NK-92 treated with Interleukin-12 subunit alpha and Interleukin-12 subunit beta, amount 100 ng/mL, for 24 hours (cell line): ENCODE data around the gene ANKAR.
A peak's percentile ranks its signal among the peaks of the same experiment; 100 is the strongest.
"Not testable (repeated sequence)": the region's sequence is repeated elsewhere in the genome, so short reads cannot be mapped to it uniquely, and the experiment has no call there.

Source experiments
- DNase-seq: peaks from one replicate; lab custom pipeline; 2025; lab: John Stamatoyannopoulos, UW

ANKAR gene

DNA sequence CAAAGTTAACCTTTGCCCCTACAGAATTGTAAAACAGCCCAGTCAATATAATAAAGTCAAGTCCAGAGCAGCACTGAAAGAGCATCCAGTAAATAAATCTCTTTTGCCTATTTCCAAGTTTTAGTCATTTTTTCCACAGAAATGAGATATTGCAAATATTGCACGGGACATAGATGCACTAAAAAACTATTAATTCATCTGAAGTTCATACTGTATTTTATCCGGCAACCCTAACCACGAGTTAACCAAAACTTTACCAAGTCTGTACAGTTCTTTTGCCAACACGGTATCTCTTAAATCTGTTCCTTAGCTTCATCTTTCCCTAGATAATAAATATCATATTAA, 13.7 kb upstream of the ANKAR start:
- DNase-seq, result no peak

DNA sequence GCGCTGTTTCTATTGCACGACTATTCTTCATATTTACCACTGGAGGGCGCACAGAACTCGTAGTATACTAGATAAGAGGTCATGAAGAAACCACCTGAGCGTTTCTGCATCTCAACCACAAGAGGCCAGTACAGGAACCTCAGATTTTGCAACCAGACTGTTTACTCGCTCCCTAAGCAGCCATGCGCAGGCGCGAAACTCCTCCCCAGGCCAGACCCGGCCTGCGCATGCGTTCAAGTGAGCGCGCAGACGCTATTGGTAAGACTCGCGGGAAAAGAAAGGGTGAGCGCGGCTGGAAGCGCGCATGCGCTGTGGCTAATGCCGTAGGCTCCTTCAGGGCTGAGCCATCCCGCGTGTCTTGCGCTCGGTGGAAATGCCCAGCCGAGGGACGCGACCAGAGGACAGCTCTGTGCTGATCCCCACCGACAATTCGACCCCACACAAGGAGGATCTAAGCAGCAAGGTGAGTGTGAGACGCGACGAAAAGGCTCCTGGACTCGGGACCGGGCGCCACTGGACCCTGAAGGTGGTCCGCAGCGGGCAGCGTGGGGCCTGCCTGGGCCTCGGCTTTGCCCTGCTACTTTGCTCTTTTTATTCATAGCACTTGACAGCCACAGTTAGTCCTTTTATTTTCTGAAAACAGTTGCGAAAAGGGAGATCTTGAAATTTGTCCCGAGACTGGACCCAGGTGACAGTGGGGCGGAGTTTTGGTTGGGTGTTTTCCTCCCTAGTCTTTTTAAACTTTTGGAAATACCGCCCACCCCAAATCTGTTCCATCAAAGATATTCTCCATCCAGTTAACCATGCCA, 13.1 kb upstream of the ANKAR start, which contains the start of gene ASNSD1:
ASNSD1 (plus strand) TSS at position 312 of the 809 bp plus-strand sequence. CDS start 4,674 bp downstream, outside the sequence.
- DNase-seq, result peak; percentile 97

DNA sequence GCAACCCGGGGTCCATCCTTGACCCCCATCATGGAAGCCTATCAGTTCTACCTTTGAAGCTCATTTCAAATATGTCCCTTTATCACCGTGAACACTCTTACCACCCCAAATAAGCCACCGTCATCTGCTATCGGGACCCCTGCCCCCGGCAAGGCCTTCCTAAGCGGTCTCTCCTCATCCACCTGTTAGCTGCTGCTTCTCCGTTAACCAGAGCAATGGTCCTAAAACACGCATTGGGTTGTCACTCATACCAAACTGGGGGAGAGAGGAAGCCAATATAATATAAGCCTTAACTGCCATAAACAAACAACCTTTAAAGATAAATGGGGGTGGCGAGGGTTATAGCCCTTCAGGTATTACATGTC, 12.5 kb upstream of the ANKAR start:
- no peak for DNase-seq

DNA sequence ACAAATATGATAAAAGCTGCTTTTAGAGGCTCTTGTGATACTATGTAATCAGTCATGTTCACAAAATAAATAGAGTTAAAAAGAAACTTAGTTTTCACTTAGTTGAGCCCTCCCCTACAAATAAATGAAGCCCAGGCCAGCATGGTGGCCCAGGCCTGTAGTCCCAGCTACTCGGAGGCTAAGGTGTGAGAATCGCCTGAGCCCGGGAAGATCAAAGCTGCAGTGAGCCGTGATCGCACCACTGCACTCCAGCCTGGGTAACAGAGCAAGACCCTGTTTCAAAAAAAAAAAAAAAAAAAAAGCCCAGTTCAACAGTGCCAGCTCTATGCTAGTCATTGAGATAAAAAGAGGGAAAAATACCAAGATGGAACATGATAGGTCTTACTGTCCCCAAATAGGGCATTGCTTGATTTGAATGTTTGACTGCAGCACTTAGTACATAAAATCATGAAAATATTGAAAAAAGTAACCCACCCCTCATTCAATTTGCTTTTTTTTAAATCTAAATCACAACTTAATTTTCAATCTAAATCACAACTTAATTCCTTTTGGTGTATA, 11.7 kb upstream of the ANKAR start:
- DNase-seq, result no peak

DNA sequence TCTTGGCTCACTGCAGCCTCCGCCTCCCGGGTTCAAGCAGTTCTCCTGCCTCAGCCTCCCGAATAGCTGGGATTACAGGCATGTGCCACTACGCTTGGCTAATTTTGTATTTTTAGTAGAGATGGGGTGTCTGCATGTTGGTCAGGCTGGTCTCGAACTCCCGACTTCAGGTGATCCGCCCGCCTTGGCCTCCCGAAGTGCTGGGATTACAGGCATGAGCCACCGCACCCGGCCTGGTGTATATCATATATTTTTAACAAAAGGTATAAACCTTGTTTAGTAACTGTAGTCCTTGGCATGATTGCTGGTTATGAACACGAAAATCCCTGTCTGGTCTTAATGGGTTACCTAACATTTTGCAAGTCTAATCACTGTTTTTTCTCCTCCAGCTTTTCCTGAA, 11.2 kb upstream of the ANKAR start:
- DNase-seq, result not testable (repeated sequence)

DNA sequence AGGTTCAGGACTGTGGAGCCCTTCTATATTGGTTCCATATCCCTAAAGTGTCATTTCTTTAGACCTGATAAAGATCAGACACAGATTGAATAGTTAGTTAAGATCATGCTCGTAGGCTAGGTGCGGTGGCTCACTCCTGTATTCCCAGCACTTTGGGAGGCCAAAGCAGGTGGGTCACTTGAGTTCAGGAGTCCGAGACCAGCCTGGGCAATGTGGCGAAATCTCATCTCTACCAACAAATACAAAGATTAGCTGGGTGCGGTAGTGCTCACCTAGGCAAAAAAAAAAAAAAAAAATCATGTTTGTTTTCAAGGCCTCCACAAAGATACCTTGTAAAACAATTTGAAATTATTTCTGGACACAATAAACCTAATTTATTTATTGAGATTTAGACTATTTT, 4.6 kb upstream of the ANKAR start:
- no peak for DNase-seq

DNA sequence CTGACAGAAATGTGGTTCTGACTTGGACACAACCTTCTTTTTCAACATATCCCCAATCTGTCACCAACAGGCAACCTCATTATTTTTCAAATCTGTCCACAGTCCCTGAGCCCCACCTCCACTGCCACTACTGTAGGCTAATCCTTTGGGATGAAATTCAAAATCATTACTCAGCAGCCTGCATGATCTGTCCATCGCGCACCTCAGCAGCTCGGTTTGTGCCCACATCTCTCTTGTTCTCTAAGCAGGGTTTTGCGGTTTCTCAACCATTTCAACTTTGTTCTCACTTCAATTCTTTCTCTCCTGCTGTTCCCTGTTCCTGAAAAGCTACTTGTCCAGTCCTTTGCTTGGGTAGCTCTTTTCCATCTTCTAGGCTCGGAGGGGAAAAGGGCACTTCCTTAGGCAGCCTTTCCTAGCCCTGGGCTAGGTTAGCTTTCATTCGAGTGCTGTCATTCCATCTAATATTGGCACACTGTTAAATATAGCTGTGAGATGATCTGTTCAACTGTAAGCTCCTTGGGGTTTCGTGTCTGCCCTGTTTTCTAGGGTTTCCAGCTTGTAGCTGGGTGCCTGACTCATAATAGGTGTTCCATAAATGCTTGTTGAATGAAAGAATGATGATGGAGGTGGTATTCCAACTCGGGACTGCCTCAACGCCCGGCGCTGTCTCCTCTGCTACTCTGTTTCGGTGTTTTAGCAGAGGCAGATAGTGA, 653 bp upstream of the ANKAR start:
- no peak for DNase-seq

DNA sequence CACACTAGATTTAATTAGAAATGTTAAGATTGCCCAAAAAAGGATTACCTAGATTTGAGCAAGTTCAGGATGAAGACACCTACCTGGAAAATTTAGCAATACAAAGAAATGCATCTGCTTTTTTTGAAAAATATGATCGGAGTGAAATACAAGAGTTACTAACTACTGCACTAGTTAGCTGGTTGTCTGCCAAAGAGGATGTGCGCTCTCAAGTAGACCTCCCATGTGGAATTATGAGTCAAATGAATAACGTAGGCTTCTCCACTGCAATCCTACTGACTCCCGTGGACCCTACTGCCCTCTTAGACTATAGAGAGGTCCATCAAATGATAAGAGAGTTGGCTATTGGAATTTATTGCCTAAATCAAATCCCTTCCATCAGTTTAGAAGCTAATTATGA, 2.0 kb downstream of the ANKAR start:
- DNase-seq, result no peak

DNA sequence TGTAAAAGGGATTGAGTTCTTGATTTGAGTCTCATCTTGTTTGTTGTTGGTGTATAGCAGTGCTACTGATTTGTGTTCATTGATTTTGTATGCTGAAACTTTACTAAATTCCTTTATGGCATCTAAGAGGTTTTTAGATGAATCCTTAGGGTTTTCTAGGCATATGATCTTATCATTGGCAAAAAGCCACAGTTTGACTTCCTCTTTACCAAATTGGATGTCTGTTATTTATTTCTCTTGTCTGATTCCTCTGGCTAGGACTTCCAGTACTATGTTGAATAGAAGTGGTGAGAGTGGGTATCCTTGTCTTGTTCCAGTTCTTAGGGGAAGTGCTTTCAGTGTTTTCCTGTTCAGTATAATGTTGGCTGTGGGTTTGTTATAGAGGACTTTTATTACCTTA, 4.8 kb downstream of the ANKAR start:
- DNase-seq, result no peak

DNA sequence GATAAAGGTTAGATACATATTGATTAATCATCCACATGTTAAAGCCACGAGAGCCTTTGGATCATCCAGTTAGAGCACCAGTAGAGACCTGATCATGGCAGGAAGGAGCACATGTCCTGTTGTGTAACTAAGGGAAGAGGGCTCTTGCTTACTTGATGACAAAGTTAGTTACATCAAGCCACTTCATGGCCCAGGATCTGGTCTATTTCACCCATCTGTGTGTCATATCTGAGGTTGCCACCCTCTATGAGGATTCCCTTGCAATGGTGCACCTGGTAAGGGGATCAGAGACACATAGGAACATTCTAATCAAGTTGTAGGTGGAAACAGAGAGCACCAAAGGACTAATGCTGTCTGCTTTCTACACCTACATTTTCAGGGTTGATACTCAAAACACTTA, 6.7 kb downstream of the ANKAR start:
- DNase-seq, result no peak

DNA sequence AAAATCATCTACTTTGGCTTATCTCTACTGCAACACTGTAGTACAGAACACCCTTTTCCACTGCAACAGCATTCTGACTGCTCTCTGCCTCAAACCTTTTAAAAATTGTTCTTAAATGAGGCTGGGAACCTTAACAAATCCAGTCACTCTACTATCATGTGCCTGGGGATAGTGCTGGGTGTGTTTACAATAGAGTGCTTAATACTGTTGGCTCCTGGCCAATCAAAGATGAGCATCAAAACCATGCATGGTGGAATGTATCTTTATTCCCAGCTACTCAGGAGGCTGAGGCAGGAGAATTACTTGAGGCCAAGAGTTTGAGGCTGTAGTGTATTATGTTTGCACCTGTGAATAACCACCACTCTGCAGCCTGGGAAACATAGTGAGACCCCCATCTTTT, 7.4 kb downstream of the ANKAR start:
- DNase-seq, result no peak

DNA sequence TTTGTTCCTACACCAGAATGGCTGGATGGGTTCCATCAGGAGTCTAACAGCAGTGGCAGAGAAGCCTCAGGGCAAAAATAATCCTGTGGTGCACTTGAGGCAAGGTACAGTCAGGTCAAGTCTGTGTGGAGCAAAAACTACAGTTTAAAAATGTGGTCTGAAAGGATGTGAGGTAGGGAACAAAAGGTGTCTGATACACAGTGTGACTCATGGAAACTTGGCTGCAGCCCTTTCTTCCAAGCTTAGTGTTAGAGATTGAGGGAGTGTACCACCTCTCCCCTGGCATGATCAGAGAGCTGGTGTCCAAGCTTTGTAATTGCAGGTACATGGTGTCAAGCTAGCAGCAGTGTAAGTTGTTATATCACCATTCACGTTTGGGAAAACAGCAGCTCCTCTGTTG, 8.9 kb downstream of the ANKAR start:
- no peak for DNase-seq

DNA sequence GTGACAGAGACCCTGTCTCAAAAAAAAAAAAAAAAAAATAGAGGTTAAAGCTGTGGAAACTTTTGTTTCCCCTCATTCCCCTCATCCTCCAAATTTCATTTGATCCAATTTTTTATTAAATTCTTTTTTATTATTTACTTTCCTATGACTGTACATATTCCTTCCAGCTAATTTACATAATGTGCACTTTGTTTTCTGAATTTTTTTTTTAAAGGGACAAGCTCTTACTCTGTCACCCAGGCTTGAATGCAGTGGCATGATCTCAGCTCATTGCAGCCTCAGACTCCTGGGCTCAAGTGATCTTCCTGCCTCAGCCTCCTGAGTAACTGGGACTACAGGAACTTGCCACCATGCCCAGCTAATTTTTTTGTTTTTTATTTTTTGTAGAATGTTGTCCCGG, 10.3 kb downstream of the ANKAR start:
- no peak for DNase-seq

DNA sequence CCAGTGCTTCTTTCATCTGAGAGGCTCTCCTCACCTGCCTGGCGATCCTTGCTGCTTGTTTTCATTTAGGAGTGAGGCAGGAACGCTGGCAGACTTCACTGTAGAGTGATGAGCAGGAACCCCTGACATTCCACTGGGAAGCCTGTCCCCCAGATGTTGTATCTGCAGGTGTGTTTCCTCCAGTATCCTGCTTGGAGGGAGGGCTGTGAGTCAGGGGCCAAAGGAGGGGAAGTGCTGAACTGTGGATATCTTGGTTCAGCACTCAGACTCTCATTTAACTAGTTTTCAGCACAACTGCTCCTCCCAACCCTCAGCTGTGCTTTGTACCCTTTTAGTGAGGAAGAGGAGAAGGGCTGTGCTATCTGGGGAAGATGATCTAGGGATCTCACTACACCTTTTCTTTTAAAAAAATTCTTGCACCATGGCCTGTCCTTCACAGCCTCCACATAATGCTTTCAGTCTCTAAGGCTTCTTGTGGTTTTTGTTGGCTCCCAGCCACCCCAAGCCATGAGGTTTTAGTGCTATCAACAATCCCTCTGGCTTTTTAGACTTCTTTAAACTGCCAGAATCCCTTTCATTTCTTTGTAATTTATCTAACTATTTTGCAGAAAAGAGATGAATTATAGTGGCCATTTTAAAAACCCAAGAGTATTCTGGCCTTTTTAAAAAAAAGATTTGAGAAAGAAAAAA, 11.2 kb downstream of the ANKAR start:
- DNase-seq, result no peak

DNA sequence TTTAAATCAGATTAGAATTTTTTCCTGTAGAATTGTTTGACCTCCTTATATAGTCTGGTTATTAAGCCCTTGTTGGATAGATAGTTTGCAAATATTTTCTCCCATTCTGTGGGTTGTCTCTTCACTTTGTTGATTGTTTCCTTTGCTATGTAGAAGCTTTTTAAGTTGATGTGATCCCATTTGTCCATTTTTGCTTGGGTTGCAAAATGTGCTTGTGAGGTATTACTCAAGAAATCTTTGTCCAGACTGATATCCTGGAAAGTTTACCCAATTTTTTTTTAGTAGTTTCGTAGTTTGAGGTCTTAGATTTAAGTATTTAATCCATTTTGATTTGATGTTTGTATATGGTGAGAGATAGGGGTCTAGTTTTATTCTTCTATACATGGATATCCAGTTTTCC, 13.3 kb downstream of the ANKAR start:
- not testable (repeated sequence) for DNase-seq

DNA sequence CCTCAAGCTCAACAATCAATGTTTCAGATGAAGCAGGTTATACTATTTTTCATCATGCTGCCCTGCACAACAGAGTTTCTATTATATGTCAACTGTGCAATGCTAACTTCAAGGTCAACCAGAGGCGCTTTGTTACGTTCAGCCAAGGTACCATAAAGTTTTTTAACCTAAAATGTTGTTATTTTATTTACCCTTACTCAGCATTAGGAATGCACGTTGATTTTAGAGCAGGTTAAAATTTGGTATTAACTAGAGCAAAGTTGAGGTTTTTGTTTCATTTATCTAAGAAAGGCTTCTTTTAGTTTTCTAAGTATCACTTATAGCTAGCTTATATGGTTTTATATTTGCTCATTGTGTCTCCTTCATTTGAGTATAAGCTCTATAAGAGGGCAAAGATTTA, 21.8 kb downstream of the ANKAR start:
- no peak for DNase-seq

DNA sequence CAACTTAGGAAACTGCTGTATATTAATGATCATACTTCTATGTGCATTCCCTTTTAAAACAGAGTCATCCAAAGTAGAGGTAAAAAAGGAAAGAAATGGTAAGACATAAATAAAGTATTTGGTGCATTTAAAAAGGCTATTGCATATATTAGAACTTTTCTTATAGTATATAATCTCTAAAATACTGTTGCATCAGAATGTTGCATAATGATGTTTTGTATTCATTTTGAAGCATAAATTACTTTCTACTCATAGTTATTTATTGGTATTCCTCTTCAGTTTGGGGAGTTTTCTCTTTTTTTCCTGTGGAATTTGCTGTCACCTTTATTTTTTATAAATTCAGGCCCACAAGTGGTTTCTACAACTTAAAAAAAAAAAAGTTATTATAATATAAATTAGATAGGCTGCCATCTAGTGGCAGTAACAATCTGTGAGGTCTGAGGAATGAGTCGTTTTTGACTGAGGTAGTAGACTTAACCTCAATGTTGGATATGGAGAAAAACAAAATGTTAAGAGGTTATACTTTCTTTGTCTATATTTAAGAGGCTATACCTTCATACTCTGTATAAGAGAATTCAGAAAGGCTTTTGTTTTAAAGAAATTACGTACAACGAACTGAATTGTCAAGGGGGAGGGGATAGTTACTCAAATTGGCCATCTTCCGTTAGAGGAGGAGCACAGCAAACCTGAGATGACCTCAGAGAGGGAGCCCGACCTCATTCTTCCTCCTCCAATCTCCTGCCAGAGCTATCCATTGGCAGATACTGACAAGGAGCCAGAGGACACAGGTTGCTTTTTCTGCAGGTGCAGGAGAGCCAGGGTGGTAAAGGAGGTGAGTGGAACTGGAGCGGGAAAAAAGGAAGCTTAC, 23.8 kb downstream of the ANKAR start:
- DNase-seq, result no peak

DNA sequence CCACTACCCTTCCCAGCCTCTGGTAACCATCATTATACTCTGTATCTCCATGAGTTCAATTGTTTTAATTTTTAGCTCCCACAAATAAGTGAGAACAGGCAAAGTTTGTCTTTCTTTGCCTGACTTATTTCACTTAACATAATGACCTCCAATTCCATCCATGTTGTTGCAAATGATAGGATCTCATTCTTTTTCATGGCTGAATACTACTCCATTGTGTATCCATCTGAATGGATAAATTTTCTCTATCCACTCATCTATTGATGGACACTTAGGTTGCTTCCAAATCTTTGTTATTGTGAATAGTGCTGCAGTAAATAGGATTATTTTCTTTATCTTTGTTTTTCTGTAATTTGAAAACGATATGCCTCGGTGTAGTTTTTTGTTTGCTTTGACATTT, 26.2 kb downstream of the ANKAR start:
- no peak for DNase-seq

DNA sequence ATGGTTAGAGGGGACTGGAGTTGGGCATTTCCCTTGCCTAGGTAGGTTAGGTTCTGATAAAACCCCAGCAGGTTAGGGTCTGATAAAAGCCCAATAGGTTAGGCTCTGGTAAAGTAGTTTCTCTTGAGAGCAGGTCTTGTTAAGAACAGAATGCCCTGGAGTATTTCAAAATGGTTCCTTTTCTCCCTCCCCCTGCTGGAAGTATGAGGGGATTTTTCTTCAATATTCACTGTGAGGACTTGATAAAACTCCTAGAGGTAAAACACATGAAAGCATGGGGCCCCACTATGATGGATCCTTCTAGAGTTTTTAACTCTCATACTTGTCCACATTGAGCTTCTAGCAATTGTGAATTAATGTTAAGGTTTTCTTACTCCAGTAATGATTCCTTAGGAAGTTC, 27.6 kb downstream of the ANKAR start:
- DNase-seq, result no peak

DNA sequence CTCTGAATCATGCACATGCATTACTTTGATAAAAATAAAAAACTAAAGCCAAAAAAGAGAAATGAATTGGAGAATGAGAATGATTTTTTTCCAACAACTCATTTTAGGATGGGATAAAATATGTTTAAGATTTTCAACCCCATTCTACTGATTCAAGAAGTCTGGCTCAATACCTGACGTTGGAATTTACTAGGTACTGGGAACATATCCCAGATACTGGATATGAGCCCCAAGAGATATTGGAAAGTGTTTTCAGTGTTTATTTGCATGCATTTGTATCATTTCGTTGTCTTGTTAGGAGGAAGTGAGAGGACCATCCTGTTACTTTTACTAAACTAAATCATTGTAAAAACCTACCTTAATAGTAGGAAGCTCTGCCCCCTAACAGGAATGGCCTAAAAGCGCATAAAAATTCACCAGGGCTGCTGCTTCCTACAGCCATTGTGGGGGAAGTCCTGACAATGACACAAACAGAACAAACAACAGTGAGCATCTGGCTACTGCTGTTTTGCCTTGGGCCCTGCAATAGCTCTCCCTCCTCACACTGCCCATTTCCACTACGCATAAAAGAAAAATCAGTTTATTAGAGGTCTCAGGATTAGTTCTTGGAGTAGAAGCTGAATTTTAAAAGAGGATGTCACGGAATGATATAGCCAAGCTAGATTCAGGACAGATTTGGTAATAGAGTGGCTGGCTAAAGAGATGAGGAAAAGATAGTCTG, 35.2 kb downstream of the ANKAR start:
- no peak for DNase-seq

DNA sequence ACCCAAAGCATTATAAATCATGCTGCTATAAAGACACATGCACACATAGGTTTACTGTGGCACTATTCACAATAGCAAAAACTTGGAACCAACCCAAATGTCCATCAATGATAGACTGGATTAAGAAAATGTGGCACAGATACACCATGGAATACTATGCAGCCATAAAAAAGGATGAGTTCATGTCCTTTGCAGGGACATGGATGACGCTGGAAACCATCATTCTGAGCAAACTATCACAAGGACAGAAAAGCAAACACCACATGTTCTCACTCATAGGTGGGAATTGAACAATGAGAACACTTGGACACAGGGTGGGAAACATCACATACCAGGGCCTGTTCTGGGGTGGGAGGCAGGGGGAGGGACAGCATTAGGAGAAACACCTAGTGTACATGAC, 43.1 kb downstream of the ANKAR start:
- DNase-seq, result not testable (repeated sequence)
